WTC11 (cell line): ENCODE data around the gene SLC14A1. TPM values are rescaled to one million over a fixed set of nuclear protein-coding genes. Genes with fewer than 3 reads are reported as not detected.

ENCODE experiments used
- ATAC-seq: fragments of 200-7000 bp; cut with Tn5 transposase; 2 replicates; pipeline ENCODE4 v1.10.0; 2021; ENCODE audit warnings: mild to moderate bottlenecking, moderate library complexity
- Bru-seq: library from RNA; stranded (reverse); fragments of 400-500 nt; gene quantifications from one replicate; lab custom pipeline; 2021; lab: Mats Ljungman, UMichigan
- CTCF ChIA-PET: fragments of 300-600 bp; sonication (Branson Sonifier 250); formaldehyde crosslinking; loops from one replicate; lab custom pipeline; 2021; ENCODE audit warnings: antibody characterized with exemption; lab: Charles Lee
- POLR2A ChIA-PET: fragments of 350-600 bp; sonication (Branson Sonifier 250); formaldehyde crosslinking; loops from one replicate; lab custom pipeline; 2021; ENCODE audit warnings: antibody characterized with exemption; lab: Charles Lee
- DNase-seq: peaks from one replicate; pipeline ENCODE4 v3.0.0; 2021; ENCODE audit warnings: low spot score
- H3K27ac Mint-ChIP-seq: 2 replicates; pipeline ENCODE4 v1.8.0; 2021; ENCODE audit warnings: mixed read lengths
- H3K27me3 Mint-ChIP-seq: 2 replicates; pipeline ENCODE4 v1.8.0; 2021; ENCODE audit warnings: low read depth, mild to moderate bottlenecking, moderate library complexity, mixed read lengths
- H3K36me3 Mint-ChIP-seq: 2 replicates; pipeline ENCODE4 v1.8.0; 2021; ENCODE audit warnings: mixed read lengths
- H3K4me1 Mint-ChIP-seq: 2 replicates; pipeline ENCODE4 v1.8.0; 2022; ENCODE audit warnings: mixed read lengths
- H3K4me3 Mint-ChIP-seq: 2 replicates; pipeline ENCODE4 v1.8.0; 2021; ENCODE audit warnings: mild to moderate bottlenecking, moderate library complexity, mixed read lengths
- H3K9me3 Mint-ChIP-seq: 2 replicates; pipeline ENCODE4 v1.8.0; 2021; ENCODE audit warnings: mixed read lengths
- CREB1 ChIP-seq: sonication (generic); formaldehyde crosslinking; IDR thresholded peaks from 2 replicates; pipeline ENCODE4 v1.8.0; 2023; ENCODE audit warnings: mild to moderate bottlenecking, missing genetic modification reagents
- ELF4 ChIP-seq: sonication (generic); formaldehyde crosslinking; IDR thresholded peaks from 2 replicates; pipeline ENCODE4 v1.8.1; 2022; ENCODE audit warnings: low read depth, mild to moderate bottlenecking, moderate library complexity, missing genetic modification reagents
- FOXK1 ChIP-seq: sonication (generic); formaldehyde crosslinking; IDR thresholded peaks from 2 replicates; pipeline ENCODE4 v1.8.0; 2022; ENCODE audit warnings: mild to moderate bottlenecking, moderate library complexity, missing genetic modification reagents
- GTF2I ChIP-seq: fragments of 250-450 bp; sonication (Bioruptor Pico); conservative IDR thresholded peaks from 2 replicates; pipeline ENCODE4 v1.4.0; 2021; ENCODE audit warnings: mild to moderate bottlenecking
- JAZF1 ChIP-seq: fragments of 250-450 bp; sonication (Bioruptor Pico); IDR thresholded peaks from 2 replicates; pipeline ENCODE4 v1.9.0; 2021; ENCODE audit warnings: moderate library complexity, mild to moderate bottlenecking, inconsistent platforms
- NR1H2 ChIP-seq: sonication (generic); formaldehyde crosslinking; IDR thresholded peaks from 2 replicates; pipeline ENCODE4 v1.9.0; 2021; ENCODE audit warnings: mild to moderate bottlenecking, moderate library complexity, missing genetic modification reagents
- TP53 ChIP-seq: sonication (generic); formaldehyde crosslinking; IDR thresholded peaks from 2 replicates; pipeline ENCODE4 v1.8.1; 2023; ENCODE audit warnings: mild to moderate bottlenecking, missing genetic modification reagents
- ZBTB21 ChIP-seq: sonication (generic); formaldehyde crosslinking; IDR thresholded peaks from 2 replicates; pipeline ENCODE4 v1.8.1; 2023; ENCODE audit warnings: mild to moderate bottlenecking, missing genetic modification reagents, borderline replicate concordance
- ZNF121 ChIP-seq: sonication (generic); formaldehyde crosslinking; IDR thresholded peaks from 2 replicates; pipeline ENCODE4 v1.8.0; 2023; ENCODE audit warnings: missing genetic modification reagents
- ZNF263 ChIP-seq: sonication (generic); formaldehyde crosslinking; IDR thresholded peaks from 2 replicates; pipeline ENCODE4 v1.8.1; 2022; ENCODE audit warnings: low read depth, mild to moderate bottlenecking, moderate library complexity, missing genetic modification reagents
- ZNF396 ChIP-seq: fragments of 250-450 bp; sonication (Bioruptor Pico); IDR thresholded peaks from 2 replicates; pipeline ENCODE4 v1.8.0; 2021; ENCODE audit warnings: mild to moderate bottlenecking, moderate library complexity, borderline replicate concordance
- long read RNA-seq, 3 experiments: library from RNA in 1 of 3; library from capped mRNA in 1 of 3; library from polyadenylated mRNA in 1 of 3; unstranded in 2 of 3; stranded (forward) in 1 of 3; transcript quantifications; one replicate each; pipeline ENCODE4 v2.0.0, GENCODE V29; 2021
- total RNA-seq: library from RNA; stranded (reverse); gene quantifications from 3 replicates; pipeline ENCODE4 v1.2.3, GENCODE V29; 2021
- TF ChIP-seq, protein P1 (sequence below): fragments of 250-450 bp; sonication (Bioruptor Pico); IDR thresholded peaks from 2 replicates; pipeline ENCODE4 v2.1.2; 2022; ENCODE audit warnings: mild to moderate bottlenecking, moderate library complexity
- TF ChIP-seq, protein P2 (sequence below): fragments of 250-450 bp; sonication (Bioruptor Pico); IDR thresholded peaks from 2 replicates; pipeline ENCODE4 v1.9.0; 2021; ENCODE audit warnings: mild to moderate bottlenecking
- TF ChIP-seq, protein P3 (sequence below): sonication (generic); formaldehyde crosslinking; IDR thresholded peaks from 2 replicates; pipeline ENCODE4 v1.8.0; 2023; ENCODE audit warnings: missing genetic modification reagents, mild to moderate bottlenecking, borderline replicate concordance
- TF ChIP-seq, protein P4 (sequence below): fragments of 250-450 bp; sonication (Bioruptor Pico); conservative IDR thresholded peaks from 2 replicates; pipeline ENCODE4 v1.9.0; 2021; ENCODE audit warnings: mild to moderate bottlenecking
- TF ChIP-seq, protein P5 (sequence below): sonication (generic); formaldehyde crosslinking; IDR thresholded peaks from 2 replicates; pipeline ENCODE4 v1.8.0; 2023; ENCODE audit warnings: mild to moderate bottlenecking, missing genetic modification reagents
- TF ChIP-seq, protein P6 (sequence below): sonication (generic); formaldehyde crosslinking; IDR thresholded peaks from 2 replicates; pipeline ENCODE4 v1.8.0; 2022; ENCODE audit warnings: mild to moderate bottlenecking, missing genetic modification reagents
- TF ChIP-seq, protein P7 (sequence below): sonication (generic); formaldehyde crosslinking; IDR thresholded peaks from 2 replicates; pipeline ENCODE4 v1.8.1; 2023; ENCODE audit warnings: mild to moderate bottlenecking, missing genetic modification reagents, moderate library complexity
- TF ChIP-seq, protein P8 (sequence below): sonication (generic); formaldehyde crosslinking; IDR thresholded peaks from 2 replicates; pipeline ENCODE4 v1.8.1; 2022; ENCODE audit warnings: mild to moderate bottlenecking, moderate library complexity, missing genetic modification reagents

SLC14A1 gene
- not detected in 3 replicates for total RNA-seq
- Bru-seq, nascent RNA, result percentile 10 among the genes with signal in this experiment
- long read RNA-seq, experiment 1, result 0 reads
- long read RNA-seq, experiment 2, result 0 reads
- long read RNA-seq, experiment 3, result 0 reads

DNA sequence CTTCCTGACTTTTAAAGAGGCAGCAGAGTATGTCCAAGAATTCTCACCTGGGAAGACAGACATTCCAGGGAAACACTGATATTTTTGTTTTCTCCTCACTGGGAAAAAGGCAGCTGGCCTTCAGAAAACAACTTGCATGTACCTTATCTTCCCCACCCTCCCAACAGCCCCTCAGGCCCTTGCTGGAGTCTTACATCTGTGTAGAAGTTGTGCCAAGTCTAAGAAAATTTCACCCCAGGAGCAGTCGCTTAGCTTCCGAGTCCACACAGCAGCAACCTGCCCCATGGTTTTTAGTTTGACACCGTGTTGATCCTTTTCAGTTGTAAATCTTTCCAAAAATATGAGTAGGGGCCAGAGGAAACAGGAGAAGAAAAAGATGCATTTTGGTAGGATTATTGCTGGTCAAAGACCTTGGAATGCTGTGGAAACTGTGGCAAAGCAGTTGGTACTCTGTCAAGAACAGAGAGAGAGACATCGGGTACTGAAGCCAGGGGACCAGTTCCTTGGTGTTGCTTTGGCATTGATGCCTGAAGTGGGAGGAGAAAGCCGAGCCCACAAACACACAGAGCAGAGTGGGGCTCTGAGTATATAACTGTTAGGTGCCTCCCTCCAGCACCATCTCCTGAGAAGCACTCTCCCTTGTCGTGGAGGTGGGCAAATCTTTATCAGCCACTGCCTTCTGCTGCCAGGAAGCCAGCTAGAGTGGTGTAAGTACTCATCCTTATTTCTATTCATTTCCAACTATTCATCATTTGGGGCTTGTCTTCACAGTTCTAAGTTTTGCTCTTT lies at the start of gene SLC14A1:
Gene SLC14A1, plus strand, starts transcription at position 615 of the 789 bp plus-strand sequence. CDS start 6,140 bp downstream, outside the sequence.
- Mint-ChIP-seq H3K4me1 (peaks cover 20% of the 10 kb centered on the region), H3K27me3 (no peaks in the 10 kb centered on the region; the same call in 1 of the 2 replicates), H3K4me3 (no peak within 1 kb of the TSS), H3K27ac (no peak within 1 kb of the TSS; the same call in 1 of the 2 replicates), H3K9me3 (no peaks in the 10 kb centered on the region), H3K36me3 (no peaks in the 10 kb centered on the region)
- ChIA-PET CTCF (interaction anchor here (0.7 to 4.0 kb wide), 21 partner anchors 7 to 187 kb away, joined by 3 to 35 read pairs (median 6); no protein-coding TSS in a partner anchor), POLR2A (no interaction called here)
- TF ChIP-seq ZNF396 (CRISPR knock-in tag) (no peak), CREB1 (no peak), GTF2I (no peak), FOXK1 (CRISPR knock-in tag) (no peak), JAZF1 (no peak), TP53 (no peak), ZNF263 (CRISPR knock-in tag) (no peak), ELF4 (CRISPR knock-in tag) (no peak), ZNF121 (CRISPR knock-in tag) (no peak), ZBTB21 (CRISPR knock-in tag) (no peak), NR1H2 (CRISPR knock-in tag) (no peak)
- TF ChIP-seq, protein P1, sequence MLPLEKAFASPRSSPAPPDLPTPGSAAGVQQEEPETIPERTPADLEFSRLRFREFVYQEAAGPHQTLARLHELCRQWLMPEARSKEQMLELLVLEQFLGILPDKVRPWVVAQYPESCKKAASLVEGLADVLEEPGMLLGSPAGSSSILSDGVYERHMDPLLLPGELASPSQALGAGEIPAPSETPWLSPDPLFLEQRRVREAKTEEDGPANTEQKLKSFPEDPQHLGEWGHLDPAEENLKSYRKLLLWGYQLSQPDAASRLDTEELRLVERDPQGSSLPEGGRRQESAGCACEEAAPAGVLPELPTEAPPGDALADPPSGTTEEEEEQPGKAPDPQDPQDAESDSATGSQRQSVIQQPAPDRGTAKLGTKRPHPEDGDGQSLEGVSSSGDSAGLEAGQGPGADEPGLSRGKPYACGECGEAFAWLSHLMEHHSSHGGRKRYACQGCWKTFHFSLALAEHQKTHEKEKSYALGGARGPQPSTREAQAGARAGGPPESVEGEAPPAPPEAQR (CRISPR knock-in tag), result no peak
- TF ChIP-seq, protein P2, sequence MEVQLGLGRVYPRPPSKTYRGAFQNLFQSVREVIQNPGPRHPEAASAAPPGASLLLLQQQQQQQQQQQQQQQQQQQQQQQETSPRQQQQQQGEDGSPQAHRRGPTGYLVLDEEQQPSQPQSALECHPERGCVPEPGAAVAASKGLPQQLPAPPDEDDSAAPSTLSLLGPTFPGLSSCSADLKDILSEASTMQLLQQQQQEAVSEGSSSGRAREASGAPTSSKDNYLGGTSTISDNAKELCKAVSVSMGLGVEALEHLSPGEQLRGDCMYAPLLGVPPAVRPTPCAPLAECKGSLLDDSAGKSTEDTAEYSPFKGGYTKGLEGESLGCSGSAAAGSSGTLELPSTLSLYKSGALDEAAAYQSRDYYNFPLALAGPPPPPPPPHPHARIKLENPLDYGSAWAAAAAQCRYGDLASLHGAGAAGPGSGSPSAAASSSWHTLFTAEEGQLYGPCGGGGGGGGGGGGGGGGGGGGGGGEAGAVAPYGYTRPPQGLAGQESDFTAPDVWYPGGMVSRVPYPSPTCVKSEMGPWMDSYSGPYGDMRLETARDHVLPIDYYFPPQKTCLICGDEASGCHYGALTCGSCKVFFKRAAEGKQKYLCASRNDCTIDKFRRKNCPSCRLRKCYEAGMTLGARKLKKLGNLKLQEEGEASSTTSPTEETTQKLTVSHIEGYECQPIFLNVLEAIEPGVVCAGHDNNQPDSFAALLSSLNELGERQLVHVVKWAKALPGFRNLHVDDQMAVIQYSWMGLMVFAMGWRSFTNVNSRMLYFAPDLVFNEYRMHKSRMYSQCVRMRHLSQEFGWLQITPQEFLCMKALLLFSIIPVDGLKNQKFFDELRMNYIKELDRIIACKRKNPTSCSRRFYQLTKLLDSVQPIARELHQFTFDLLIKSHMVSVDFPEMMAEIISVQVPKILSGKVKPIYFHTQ, result no peak
- TF ChIP-seq, protein P3, sequence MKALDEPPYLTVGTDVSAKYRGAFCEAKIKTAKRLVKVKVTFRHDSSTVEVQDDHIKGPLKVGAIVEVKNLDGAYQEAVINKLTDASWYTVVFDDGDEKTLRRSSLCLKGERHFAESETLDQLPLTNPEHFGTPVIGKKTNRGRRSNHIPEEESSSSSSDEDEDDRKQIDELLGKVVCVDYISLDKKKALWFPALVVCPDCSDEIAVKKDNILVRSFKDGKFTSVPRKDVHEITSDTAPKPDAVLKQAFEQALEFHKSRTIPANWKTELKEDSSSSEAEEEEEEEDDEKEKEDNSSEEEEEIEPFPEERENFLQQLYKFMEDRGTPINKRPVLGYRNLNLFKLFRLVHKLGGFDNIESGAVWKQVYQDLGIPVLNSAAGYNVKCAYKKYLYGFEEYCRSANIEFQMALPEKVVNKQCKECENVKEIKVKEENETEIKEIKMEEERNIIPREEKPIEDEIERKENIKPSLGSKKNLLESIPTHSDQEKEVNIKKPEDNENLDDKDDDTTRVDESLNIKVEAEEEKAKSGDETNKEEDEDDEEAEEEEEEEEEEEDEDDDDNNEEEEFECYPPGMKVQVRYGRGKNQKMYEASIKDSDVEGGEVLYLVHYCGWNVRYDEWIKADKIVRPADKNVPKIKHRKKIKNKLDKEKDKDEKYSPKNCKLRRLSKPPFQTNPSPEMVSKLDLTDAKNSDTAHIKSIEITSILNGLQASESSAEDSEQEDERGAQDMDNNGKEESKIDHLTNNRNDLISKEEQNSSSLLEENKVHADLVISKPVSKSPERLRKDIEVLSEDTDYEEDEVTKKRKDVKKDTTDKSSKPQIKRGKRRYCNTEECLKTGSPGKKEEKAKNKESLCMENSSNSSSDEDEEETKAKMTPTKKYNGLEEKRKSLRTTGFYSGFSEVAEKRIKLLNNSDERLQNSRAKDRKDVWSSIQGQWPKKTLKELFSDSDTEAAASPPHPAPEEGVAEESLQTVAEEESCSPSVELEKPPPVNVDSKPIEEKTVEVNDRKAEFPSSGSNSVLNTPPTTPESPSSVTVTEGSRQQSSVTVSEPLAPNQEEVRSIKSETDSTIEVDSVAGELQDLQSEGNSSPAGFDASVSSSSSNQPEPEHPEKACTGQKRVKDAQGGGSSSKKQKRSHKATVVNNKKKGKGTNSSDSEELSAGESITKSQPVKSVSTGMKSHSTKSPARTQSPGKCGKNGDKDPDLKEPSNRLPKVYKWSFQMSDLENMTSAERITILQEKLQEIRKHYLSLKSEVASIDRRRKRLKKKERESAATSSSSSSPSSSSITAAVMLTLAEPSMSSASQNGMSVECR (CRISPR knock-in tag), result no peak
- TF ChIP-seq, protein P4, sequence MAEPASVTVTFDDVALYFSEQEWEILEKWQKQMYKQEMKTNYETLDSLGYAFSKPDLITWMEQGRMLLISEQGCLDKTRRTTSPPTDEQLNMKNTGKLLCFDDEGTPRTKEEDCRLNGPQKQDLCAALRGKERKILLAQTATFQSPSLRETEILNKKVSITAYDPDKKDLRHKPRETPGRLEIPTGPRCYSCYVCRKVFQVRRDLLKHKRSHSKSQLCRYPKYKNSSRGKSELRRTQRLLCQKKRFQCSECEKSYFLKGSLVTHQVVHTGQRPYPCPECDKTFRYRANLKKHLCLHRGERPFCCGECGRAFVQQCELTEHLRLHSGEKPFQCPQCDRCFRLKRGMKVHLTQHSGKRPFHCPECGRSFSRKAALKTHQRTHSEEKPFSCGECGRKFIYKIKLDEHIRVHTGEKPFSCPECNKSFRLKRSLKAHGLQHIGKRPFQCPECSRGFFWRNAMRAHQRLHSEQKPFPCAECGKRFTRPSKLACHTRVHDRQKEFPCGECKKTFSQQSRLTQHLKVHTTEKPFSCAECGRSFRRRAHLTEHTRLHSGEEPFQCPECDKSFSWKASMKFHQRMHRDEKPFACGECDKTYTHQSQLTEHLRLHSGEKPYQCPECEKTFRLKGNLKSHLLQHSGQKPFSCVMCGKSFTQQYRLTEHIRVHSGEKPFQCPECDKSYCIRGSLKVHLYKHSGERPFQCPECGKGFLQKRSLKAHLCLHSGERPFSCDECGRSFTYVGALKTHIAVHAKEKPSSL (CRISPR knock-in tag), result no peak
- TF ChIP-seq, protein P5, sequence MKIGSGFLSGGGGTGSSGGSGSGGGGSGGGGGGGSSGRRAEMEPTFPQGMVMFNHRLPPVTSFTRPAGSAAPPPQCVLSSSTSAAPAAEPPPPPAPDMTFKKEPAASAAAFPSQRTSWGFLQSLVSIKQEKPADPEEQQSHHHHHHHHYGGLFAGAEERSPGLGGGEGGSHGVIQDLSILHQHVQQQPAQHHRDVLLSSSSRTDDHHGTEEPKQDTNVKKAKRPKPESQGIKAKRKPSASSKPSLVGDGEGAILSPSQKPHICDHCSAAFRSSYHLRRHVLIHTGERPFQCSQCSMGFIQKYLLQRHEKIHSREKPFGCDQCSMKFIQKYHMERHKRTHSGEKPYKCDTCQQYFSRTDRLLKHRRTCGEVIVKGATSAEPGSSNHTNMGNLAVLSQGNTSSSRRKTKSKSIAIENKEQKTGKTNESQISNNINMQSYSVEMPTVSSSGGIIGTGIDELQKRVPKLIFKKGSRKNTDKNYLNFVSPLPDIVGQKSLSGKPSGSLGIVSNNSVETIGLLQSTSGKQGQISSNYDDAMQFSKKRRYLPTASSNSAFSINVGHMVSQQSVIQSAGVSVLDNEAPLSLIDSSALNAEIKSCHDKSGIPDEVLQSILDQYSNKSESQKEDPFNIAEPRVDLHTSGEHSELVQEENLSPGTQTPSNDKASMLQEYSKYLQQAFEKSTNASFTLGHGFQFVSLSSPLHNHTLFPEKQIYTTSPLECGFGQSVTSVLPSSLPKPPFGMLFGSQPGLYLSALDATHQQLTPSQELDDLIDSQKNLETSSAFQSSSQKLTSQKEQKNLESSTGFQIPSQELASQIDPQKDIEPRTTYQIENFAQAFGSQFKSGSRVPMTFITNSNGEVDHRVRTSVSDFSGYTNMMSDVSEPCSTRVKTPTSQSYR (CRISPR knock-in tag), result no peak
- TF ChIP-seq, protein P6, sequence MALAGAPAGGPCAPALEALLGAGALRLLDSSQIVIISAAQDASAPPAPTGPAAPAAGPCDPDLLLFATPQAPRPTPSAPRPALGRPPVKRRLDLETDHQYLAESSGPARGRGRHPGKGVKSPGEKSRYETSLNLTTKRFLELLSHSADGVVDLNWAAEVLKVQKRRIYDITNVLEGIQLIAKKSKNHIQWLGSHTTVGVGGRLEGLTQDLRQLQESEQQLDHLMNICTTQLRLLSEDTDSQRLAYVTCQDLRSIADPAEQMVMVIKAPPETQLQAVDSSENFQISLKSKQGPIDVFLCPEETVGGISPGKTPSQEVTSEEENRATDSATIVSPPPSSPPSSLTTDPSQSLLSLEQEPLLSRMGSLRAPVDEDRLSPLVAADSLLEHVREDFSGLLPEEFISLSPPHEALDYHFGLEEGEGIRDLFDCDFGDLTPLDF (CRISPR knock-in tag), result no peak
- TF ChIP-seq, protein P7, sequence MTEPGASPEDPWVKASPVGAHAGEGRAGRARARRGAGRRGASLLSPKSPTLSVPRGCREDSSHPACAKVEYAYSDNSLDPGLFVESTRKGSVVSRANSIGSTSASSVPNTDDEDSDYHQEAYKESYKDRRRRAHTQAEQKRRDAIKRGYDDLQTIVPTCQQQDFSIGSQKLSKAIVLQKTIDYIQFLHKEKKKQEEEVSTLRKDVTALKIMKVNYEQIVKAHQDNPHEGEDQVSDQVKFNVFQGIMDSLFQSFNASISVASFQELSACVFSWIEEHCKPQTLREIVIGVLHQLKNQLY, result no peak
- TF ChIP-seq, protein P8, sequence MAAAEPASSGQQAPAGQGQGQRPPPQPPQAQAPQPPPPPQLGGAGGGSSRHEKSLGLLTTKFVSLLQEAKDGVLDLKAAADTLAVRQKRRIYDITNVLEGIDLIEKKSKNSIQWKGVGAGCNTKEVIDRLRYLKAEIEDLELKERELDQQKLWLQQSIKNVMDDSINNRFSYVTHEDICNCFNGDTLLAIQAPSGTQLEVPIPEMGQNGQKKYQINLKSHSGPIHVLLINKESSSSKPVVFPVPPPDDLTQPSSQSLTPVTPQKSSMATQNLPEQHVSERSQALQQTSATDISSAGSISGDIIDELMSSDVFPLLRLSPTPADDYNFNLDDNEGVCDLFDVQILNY (CRISPR knock-in tag), result no peak
- DNase-seq (no peak), ATAC-seq (no peak)
